NCI-H1105 (cell line): ENCODE measurements around the gene SCN2B.

Experiments used
- DNase-seq: peaks from one replicate; lab custom pipeline; 2025; lab: John Stamatoyannopoulos, UW

SCN2B gene

DNA sequence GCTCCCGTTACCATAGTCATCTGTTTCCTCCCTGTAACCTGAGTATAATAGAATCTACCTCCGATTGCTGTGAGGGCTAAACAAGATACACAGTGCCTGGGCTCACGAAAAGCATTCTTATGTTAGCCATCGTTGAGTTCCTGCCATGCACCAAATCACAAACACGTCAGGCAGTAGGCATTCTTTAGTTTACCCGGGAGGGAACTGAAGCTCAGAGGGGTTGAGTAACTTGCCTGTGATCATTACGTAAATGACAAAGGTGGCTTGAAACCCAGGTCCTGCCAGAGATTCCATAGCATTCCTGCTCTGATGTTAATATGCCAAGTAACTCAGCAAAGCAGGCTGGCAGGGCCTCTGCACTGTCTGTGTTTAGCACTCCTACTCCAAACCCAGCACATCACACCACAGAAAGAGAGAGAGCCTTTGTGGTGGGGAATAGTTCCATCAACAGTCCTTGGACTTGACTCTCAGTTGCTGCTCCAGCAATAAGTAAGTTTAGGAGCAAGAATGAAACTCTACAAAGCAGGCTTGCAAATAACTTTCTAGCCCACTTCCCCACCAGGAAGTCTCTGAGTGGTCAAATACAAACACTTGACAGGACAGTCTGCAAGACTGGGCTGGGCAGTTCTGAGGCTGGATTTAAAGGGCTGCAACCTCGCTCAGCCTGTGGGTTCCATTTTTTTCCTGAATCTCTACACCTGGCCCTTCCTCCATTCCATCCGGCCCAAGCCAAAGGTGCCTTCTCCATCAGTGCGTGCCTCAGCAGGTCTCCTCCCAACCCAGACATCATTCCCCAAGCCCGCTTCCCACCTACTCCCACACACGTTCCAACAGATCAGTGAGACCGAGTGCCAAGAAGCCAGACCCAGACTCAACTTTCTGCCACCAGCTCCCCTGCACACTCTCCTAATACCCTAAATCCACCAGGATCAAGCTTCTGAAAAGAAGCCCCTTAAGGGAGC lies 1.1 kb downstream of the SCN2B start:
- DNase-seq: no peak

DNA sequence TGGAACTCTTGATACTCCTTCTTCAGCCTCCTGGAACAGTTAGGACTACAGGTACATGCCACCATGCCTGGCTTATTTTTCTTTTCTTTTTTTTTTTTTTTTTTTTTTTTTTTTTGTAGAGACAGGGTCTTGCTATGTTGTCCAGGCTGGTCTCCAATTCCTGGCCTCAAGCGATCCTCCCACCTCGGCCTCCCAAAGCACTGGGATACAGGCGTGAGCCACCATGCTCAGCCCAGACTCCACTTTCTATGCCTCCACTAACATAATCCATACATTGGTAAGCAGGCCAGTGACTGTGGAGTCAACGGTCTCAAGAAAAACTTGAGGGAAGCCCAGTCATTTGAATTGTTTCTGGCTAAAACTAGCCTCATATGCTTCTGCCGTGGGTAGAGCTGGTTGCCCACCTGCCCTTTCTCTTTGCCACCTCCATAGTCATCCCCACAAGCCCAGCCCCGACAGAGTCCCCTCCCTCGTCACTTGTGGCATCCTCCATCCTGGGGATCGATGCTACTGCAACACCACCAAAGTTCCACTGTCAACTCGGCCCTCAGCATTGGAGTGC lies 2.4 kb downstream of the SCN2B start:
- no peak for DNase-seq

GRCh38 chr11:118172356-118172755 lies 4.1 kb downstream of the SCN2B start:
- no peak for DNase-seq

DNA sequence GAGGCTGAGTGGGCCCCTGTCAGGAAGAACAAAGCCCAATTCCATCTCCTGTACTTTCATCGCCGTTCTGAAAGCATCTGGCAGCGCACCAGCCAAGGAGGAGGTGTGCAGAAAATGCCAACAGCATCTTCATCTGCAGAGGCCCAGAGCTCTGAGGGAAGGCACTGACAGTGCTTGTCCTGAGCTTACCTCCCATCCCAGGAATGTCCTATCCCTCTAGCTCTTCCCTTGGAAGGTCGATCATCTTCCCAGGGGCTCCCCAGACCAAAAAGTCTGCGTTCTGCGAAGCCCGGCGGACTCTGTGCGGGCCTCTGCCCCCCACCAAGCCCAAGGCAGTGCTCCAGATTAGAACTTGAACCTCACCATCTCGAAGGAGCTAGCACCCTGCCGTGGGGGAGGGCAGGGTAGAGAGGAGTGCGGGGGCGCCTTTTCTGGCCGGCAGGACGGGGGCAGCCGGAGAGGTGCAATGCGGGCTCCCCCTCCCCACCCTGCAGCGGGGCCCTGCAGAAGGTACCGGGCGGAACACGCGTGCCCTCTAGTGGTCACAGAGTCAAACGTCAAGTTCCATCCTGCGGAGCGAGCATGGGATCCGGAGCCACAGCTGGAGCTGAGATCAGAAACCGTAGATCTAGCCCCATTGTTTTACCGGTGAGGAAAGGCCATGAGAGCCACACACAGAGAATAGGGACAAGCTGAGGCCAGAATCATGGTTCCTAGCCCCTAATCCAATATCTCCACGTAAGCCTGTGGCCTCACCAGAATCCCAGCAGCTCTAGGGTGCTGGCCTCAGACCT lies 5.0 kb downstream of the SCN2B start:
- DNase-seq: peak; percentile 90

DNA sequence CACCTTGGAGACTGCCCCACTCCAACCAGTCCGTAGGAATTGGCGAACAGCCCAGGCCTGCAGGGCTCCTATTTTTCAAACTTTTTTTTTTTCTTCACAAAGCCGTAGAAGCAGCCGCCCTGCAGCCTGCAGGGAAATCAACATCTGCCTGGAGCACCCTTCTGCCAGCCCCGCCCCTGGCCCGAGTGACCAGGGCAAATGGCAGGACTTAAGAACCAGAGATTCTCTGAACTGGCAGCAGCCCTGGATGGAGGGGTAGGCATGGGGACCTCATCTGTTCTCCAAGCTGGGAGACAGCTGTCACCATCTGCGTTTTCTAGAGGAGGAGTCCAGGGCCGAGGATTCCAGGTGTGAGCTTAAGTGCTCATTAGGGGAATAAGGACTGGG lies 5.6 kb downstream of the SCN2B start:
- peak; percentile 90 for DNase-seq

DNA sequence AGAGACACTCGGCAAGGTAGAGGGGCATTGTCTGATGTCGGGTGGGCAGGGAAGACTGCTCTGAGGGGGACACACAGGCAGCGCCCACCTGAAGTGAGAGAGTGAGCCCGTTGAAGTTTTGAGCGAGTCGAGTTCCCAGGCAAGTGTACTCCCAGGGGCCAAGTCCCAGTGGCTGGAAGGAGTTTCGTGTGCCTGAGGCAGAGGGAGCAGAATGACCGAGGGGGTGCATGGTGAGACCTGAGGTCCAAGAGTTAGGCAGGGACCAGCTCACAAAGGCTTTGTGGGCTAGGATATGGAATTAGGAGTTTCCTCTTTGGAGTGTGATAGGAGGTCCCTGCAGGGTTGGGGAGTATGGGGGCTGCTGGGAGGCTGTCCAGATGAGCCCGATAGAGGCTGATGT lies 6.2 kb downstream of the SCN2B start:
- no peak for DNase-seq

DNA sequence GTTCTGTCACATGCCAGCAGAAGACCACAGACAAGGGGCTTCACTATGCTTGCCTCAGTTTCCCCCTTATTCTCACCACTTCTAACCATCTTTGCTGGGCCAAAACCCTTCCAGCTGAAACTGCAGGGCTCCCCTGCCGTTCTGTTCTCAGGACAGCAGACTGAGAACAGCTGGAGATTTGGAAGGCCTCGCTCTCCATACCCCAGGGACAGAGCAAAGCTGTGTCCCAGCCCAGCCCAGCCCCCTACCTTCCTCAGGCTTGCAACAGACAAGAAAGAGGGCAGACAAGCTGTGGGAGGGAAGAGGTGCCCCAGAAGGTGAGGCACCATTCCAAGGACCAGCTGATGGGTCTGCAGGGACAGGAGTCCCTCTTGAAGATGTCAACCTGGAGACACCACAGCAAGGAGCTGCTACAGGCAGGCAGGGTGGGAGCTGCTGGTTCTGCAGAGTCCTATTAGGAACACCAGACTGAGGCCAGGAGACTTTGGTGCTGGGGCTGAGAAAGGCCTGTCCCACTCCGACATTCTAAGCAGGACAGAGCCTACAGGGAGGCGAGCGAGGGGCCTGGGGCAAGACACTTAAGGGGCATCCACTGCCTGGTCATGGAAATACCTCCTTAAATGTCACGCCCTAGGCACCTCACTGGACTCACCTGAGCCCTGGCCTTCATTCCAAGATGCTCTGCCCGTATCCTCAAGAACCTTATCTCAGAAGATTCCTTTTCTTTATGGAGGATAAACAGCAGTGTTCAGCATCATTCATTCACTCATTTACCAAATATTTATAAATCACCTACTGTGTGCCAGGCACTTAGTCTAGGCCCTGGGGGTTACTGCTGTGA lies 6.9 kb downstream of the SCN2B start:
- DNase-seq: no peak

- no peak for DNase-seq
Measured at GRCh38 chr11:118168751-118169150, 7.7 kb downstream of the SCN2B start.

GRCh38 chr11:118168316-118168715 lies 8.1 kb downstream of the SCN2B start:
- no peak for DNase-seq

DNA sequence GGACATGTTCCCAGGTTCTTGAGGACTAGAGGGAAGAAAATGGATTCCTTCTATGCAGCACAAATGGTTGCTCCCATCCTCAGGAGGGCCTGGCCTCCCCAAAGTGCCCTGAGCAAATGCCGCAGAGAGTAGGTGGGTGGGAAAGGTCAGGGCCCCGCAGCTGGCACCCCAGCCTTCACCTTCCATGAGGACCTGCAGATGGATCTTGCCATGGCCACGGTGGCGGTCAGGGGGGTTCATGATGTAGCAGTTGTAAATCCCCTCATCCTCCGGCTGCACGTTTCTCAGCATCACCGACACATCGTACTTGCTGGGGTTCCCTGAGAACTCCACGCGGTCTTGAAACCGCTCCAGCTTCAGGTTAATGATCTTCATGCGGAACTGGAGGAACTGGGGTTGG lies 8.5 kb downstream of the SCN2B start:
- no peak for DNase-seq

DNA sequence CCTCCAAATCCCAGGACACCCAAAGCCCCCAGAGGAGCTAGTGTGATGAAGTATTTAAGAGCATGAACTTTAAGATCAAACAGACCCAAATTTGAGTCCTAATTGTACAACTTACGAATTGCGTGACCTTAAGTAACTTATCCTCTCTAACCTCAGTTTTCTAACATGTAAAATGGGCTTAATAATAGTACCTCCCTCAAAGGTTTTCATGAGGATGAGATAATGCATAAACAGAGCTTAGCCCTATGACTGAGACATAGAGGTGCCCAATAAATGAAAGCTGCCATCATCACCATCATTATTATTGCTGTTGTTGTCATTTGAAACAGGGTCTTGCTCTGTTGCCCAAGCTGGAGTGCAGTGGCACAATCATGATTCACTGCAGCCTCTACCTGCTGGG lies 9.2 kb downstream of the SCN2B start:
- DNase-seq: no peak

DNA sequence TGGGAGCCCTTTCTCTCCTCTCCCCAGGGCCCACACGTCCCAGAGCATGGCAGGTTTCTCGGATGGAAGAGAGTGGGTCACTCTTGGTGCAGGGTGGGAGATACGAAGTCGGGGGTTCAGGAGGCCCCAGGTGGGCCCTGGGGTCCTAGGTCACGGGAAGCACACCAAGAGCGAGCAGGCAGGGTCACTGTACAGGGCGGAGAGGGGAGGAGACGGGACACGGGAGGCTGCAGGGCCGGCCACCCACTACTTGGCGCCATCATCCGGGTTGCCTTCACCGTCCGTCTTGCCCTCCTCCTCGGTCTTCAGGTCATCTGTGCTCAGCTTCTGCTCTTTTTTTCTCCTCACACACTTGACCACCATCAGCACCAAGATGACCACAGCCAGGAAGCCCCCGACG lies 9.8 kb downstream of the SCN2B start:
- no peak for DNase-seq

DNA sequence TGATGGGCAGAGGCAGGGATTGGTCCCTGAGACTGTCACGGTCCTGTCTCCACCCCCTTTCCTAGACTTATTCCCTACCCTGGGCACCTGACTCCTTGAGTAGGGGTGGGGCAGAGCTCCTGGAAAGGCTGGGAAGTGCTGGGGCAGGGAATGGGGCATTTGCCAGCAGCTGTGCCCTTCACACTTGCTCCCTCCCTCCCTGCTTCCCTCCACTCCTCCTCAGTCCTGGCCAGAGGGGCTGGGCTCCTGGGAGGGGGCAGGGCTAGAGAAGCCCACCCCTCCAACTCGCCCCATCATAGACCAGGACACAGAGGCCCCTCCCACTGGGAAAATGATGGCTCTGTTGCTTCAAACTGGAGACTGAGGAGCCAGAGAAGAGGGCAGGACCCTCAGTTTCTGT lies 11.6 kb downstream of the SCN2B start:
- no peak for DNase-seq

GRCh38 chr11:118163494-118163893 lies 12.9 kb downstream of the SCN2B start:
- no peak for DNase-seq

DNA sequence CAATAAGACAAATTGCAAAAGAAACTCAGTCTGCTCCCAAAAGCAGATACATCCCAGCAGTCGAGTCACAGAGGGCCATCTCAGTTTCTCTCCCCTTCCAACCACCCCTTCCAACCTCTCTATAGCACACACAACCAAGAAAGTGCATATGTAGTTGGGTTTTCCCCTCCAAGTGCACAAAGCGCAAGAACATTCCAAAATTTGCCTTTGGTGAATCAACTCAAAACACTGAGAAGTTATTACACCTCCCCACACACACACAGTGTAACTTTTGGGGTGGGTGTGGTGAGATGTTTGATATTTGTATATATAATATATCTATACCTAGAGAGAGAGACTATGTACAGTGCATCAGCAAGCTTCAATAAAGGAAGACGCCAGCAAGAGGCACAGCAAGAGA lies 13.6 kb downstream of the SCN2B start:
- DNase-seq: no peak

DNA sequence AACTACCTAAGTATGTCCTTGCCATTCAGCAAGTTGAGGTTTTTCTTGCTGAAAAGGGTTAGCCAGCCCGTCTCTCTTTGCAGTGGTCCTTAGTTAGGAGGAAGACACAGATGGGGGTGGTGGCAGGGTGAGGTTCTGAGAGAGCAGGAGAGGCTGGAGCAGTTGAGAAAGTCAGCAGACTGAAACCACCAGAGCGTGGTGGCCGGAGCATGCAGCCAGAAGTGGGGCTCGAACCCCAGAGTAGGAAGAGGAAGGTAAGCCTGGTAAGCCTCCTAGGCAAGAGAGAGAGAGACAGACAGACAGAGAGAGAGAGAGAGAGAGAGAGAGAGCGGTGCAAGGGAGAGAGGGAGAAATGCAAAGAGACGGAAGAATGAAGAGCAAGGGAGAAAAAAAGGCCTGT lies 14.7 kb downstream of the SCN2B start:
- DNase-seq: no peak

GRCh38 chr11:118157186-118157895 lies 19.1 kb downstream of the SCN2B start:
- no peak for DNase-seq

GRCh38 chr11:118156531-118157185 lies 19.8 kb downstream of the SCN2B start:
- no peak for DNase-seq

DNA sequence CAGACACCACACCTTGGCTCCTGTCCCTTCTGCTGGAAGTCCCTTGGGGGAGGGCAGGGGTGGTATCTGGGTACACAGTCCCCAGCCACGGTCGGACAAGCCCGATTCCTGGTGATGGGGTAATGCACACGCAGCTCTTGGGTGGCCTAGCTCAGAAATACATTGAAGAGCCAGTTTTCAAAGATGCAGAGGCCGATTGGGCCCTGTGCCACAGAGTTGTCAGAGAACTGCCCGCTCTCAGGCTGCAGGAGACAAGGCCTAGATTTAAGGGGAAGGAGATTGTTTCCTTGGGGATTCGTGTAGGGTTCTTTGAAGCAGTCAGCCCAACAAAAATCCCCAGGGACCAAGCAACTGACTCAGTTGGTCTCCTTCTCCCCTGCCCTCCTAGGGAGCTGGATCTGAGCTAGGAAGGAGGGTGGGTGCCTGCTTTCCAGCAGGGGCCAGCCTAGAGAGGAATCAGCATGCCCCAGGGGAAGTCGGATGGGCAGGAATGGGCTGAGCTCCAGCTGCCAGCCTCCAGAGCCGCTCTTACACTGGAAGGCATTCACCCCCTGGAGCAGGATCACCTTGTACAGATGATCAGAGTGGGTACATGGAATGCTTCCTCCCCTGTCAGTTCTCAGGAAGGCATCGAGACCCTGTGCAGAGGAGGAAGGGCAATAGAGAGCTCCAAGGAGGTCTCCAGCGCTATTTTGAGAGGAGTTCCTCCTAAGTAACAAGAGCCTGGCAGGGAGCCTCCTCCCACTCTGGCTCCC lies 20.5 kb downstream of the SCN2B start:
- DNase-seq: no peak

DNA sequence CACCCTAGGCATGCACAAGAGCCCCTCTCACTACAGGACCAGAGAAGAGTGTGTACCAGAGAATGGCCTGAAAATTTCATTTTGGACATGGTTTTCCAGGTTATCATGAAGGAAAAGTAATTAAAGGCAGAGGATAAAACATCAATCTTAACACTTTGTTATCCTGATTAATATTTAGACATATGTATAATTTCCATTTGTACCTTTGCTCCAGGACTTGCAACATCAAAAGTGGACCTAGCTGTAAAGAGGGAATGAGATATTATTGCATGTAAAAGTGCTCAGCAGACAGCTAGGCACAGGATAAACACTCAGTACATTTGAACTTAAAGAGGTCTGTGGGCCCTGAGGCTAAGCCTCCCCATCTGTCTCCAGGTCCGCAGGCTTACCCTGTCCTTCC lies 21.8 kb downstream of the SCN2B start:
- DNase-seq: no peak
